ENCODE data around the gene KCNMB1. TPM values are rescaled to one million over a fixed set of nuclear protein-coding genes. Genes with fewer than 3 reads are reported as not detected.

KCNMB1 gene
- total and polyA plus RNA-seq, 2 donors (not counting 1 experiment from before 2014, with no cell fraction given): 0.06 TPM; not detected in 1

DNA sequence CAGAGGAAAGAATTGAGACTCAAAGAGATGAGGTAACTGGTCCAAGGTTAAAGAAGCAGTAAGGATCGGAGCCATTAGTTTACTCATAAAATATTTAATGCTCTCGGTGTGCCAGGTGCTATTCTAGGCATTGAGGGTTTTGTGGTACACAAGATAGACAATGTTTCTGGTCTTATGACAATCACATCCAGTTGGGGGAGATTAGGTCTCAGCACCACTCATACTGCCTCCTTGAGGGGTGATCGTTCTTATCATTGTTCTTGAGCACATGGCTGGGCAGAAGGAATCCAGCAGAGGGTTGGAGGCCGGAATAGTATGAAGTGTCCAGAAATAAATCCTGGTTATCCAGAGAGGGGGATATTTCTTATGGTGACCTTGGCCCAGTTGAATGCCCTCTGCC lies 50.9 kb downstream of the KCNMB1 start:
- Histone ChIP-seq H3K36me3 (replicated peaks in 1 of 2; ENCODE audit: control extremely low read depth in 1 of 2, control insufficient read depth in 1 of 2, extremely low read depth in 1 of 2, insufficient read depth in 2 of 2, low read length in 1 of 2) (no peaks in the 10 kb centered on the region), H4K20me1 (ENCODE audit: control insufficient read depth, insufficient read depth, low read length, poor library complexity, severe bottlenecking) (no peaks in the 10 kb centered on the region), H3K79me2 (ENCODE audit: control insufficient read depth, insufficient read depth, low read length) (no peaks in the 10 kb centered on the region), H3K4me2 (replicated peaks; ENCODE audit: low read depth, low read length, poor library complexity, severe bottlenecking) (no peak overlapping the region), H3K9me3 (ENCODE audit: control extremely low read depth in 1 of 3, control insufficient read depth in 2 of 3, insufficient read depth in 1 of 3, low read length in 2 of 3) (peaks cover 0 to 13% (median 5%) of the 10 kb centered on the region in 3 donors), H2AFZ (ENCODE audit: insufficient read depth, low read depth, low read length, poor library complexity, severe bottlenecking) (no peak overlapping the region), H3K27me3 (replicated peaks in 1 of 4; ENCODE audit: control extremely low read depth in 1 of 4, control insufficient read depth in 3 of 4, insufficient read depth in 4 of 4, low read length in 3 of 4) (no peaks in the 10 kb centered on the region), H3K4me1 (ENCODE audit: control insufficient read depth in 2 of 2, insufficient read depth in 2 of 2, low read length in 2 of 2) (peaks cover 9 to 18% of the 10 kb centered on the region in 2 donors), H3K4me3 (ENCODE audit: control extremely low read depth in 1 of 5, extremely low read depth in 1 of 5, insufficient read depth in 1 of 5, low read depth in 2 of 5, low read length in 4 of 5) (no peak overlapping the region), H3K9ac (ENCODE audit: low read length) (no peak overlapping the region), H3K27ac (ENCODE audit: low read length in 2 of 2) (no peak overlapping the region)
- Mint-ChIP-seq H3K27me3 (peaks cover 1% of the 10 kb centered on the region), H3K27ac (no peak overlapping the region), H3K9me3 (ENCODE audit: insufficient read depth) (no peaks in the 10 kb centered on the region), H3K4me3 (no peak overlapping the region), H3K4me1 (peaks cover 26% of the 10 kb centered on the region)
- ATAC-seq (ENCODE audit: low read depth): no peak
- intact Hi-C loops (cut with micrococcal nuclease): no loop called here
- TF ChIP-seq, protein P1, sequence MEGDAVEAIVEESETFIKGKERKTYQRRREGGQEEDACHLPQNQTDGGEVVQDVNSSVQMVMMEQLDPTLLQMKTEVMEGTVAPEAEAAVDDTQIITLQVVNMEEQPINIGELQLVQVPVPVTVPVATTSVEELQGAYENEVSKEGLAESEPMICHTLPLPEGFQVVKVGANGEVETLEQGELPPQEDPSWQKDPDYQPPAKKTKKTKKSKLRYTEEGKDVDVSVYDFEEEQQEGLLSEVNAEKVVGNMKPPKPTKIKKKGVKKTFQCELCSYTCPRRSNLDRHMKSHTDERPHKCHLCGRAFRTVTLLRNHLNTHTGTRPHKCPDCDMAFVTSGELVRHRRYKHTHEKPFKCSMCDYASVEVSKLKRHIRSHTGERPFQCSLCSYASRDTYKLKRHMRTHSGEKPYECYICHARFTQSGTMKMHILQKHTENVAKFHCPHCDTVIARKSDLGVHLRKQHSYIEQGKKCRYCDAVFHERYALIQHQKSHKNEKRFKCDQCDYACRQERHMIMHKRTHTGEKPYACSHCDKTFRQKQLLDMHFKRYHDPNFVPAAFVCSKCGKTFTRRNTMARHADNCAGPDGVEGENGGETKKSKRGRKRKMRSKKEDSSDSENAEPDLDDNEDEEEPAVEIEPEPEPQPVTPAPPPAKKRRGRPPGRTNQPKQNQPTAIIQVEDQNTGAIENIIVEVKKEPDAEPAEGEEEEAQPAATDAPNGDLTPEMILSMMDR (IDR thresholded peaks at IDR 0.05): no peak
- no peak for TF ChIP-seq EZH2 (IDR thresholded peaks at IDR 0.05; ENCODE audit: borderline replicate concordance, insufficient read depth, low read depth, low read length, poor library complexity, severe bottlenecking)
- ChIA-PET CTCF (interaction anchor here (0.6 to 8.0 kb wide), 28 partner anchors 10 to 237 kb away, joined by 3 to 218 read pairs (median 6); partner anchors contain the start of gene LCP2), POLR2A (interaction anchor here (1.0 to 1.1 kb wide), 2 partner anchors 45 to 60 kb away, joined by 3 to 5 read pairs; no protein-coding TSS in a partner anchor)
- WGBS (ENCODE audit: insufficient coverage): no CpG with 5 or more reads among the region's 4 CpGs
- no peak for DNase-seq

DNA sequence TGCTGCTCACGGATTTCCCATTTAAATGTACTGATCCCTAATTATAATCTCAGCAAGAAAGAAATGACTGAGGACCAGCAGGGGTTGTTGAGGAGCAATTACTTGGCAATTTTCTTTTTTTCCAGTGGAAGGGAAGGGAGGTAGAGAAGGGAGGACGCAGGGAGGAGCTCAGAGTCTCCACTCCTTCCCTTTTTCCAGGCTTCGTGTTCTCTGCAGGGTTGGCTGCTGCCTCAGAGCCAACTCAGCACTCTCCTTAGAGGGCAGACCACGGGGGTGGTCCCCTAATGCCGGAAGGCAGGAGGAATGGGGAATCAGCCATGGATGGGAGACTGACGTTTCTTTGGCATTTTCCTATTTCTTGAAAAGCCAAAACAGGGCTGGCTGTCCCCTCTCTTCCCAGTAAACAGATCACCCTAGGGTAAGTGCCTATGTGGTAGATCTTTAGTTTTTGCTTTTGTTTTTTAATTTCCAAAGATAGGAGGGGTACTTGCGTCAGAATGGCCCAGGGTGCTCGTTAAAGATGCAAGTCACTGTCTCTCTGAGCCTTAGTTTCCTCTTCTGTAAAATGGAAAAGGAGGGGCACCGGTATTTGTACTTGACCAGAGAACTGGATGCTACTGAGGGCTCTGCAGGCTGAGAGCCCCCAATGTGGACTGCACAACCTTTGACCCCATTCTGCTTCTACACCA lies 52.0 kb downstream of the KCNMB1 start:
- no peak for TF ChIP-seq EZH2 (IDR thresholded peaks at IDR 0.05; ENCODE audit: borderline replicate concordance, insufficient read depth, low read depth, low read length, poor library complexity, severe bottlenecking)
- TF ChIP-seq, protein P1 (IDR thresholded peaks at IDR 0.05): no peak
- WGBS (ENCODE audit: insufficient coverage): 84% methylated on average over 3 of the region's 9 CpGs
- Histone ChIP-seq H3K4me3 (ENCODE audit: control extremely low read depth in 1 of 5, extremely low read depth in 1 of 5, insufficient read depth in 1 of 5, low read depth in 2 of 5, low read length in 4 of 5) (no peak overlapping the region), H3K9me3 (ENCODE audit: control extremely low read depth in 1 of 3, control insufficient read depth in 2 of 3, insufficient read depth in 1 of 3, low read length in 2 of 3) (peaks cover 0 to 11% (median 5%) of the 10 kb centered on the region in 3 donors), H3K4me1 (ENCODE audit: control insufficient read depth in 2 of 2, insufficient read depth in 2 of 2, low read length in 2 of 2) (peaks cover 20 to 29% of the 10 kb centered on the region in 2 donors), H4K20me1 (ENCODE audit: control insufficient read depth, insufficient read depth, low read length, poor library complexity, severe bottlenecking) (no peaks in the 10 kb centered on the region), H3K27ac (ENCODE audit: low read length in 2 of 2) (no peak overlapping the region), H3K36me3 (replicated peaks in 1 of 2; ENCODE audit: control extremely low read depth in 1 of 2, control insufficient read depth in 1 of 2, extremely low read depth in 1 of 2, insufficient read depth in 2 of 2, low read length in 1 of 2) (no peaks in the 10 kb centered on the region), H3K27me3 (replicated peaks in 1 of 4; ENCODE audit: control extremely low read depth in 1 of 4, control insufficient read depth in 3 of 4, insufficient read depth in 4 of 4, low read length in 3 of 4) (no peaks in the 10 kb centered on the region), H3K79me2 (ENCODE audit: control insufficient read depth, insufficient read depth, low read length) (no peaks in the 10 kb centered on the region), H3K4me2 (replicated peaks; ENCODE audit: low read depth, low read length, poor library complexity, severe bottlenecking) (no peak overlapping the region), H2AFZ (ENCODE audit: insufficient read depth, low read depth, low read length, poor library complexity, severe bottlenecking) (no peak overlapping the region), H3K9ac (ENCODE audit: low read length) (no peak overlapping the region)
- H3K4me3 Mint-ChIP-seq: no peak overlapping the region
- CTCF ChIA-PET: interaction anchor here (1.3 to 8.0 kb wide), 5 partner anchors 10 to 111 kb away, joined by 5 to 218 read pairs (median 67); partner anchors contain the start of gene LCP2
- H3K27ac Mint-ChIP-seq: no peak overlapping the region
- peaks cover 37% of the 10 kb centered on the region for H3K4me1 Mint-ChIP-seq
- ATAC-seq (ENCODE audit: low read depth): no peak
- H3K27me3 Mint-ChIP-seq: no peaks in the 10 kb centered on the region
- POLR2A ChIA-PET: no interaction called here
- intact Hi-C loops (cut with micrococcal nuclease): no loop called here
- H3K9me3 Mint-ChIP-seq (ENCODE audit: insufficient read depth): no peaks in the 10 kb centered on the region
- no peak for DNase-seq

Data from B cell (primary cell).